ENCODE measurements around the gene NDUFS8.

GRCh38 chr11:67996622-67997474, 33.6 kb upstream of the NDUFS8 start:
- no peak for TF ChIP-seq CTCF (conservative IDR thresholded peaks at IDR 0.05 in 1 of 2, IDR thresholded peaks at IDR 0.05 in 1 of 2; ENCODE audit: extremely low read depth in 1 of 2, insufficient read depth in 1 of 2, low read depth in 1 of 2, low read length in 2 of 2)
- no peak for TF ChIP-seq EZH2 (IDR thresholded peaks at IDR 0.05; ENCODE audit: borderline replicate concordance, low read length)
